Tibial nerve (tissue), 4 donors: ENCODE measurements around the gene SLBP. TPM values are rescaled to one million over a fixed set of nuclear protein-coding genes. Genes with fewer than 3 reads are reported as not detected.

Experiments
- DNase-seq, 2 donors: peaks; one replicate each; pipeline ENCODE4 v3.0.0-alpha.2; 2019; ENCODE audit warnings: low spot score in 2 of 2
- H3K27ac ChIP-seq, 4 donors: fragments of 200-600 bp; sonication (generic) in 3 of 4; one replicate each; pipeline ENCODE4 v1.5.1; 2017 to 2019; ENCODE audit warnings: mild to moderate bottlenecking in 1 of 4
- H3K27me3 ChIP-seq, 2 donors: fragments of 200-600 bp; sonication (generic) in 1 of 2; one replicate each; pipeline versions ENCODE4 v1.5.1 to v1.6.0; 2017 to 2019
- H3K36me3 ChIP-seq, 3 donors: fragments of 200-600 bp; sonication (generic); one replicate each; pipeline ENCODE4 v1.5.1; 2018 to 2019
- H3K4me1 ChIP-seq, 4 donors: fragments of 200-600 bp; sonication (generic) in 3 of 4; one replicate each; pipeline ENCODE4 v1.5.1; 2017 to 2019
- H3K4me3 ChIP-seq, 4 donors: fragments of 200-600 bp; sonication (generic) in 3 of 4; one replicate each; pipeline ENCODE4 v1.5.1; 2017 to 2019; ENCODE audit warnings: mild to moderate bottlenecking in 1 of 4, moderate library complexity in 1 of 4
- H3K9me3 ChIP-seq, 4 donors: fragments of 200-600 bp; sonication (generic) in 3 of 4; one replicate each; pipeline ENCODE4 v1.5.1; 2017 to 2019
- CTCF ChIP-seq, 5 experiments: fragments of 200-600 bp in 3 of 5; fragments of 450-650 bp in 2 of 5; sonication (generic) in 3 of 5; IDR thresholded peaks; one replicate each; pipeline ENCODE4 v1.5.1; 2016 to 2019; ENCODE audit warnings: antibody characterized with exemption in 5 of 5, mild to moderate bottlenecking in 3 of 5, moderate library complexity in 2 of 5
- EP300 ChIP-seq, 2 donors: sonication (generic); formaldehyde crosslinking; IDR thresholded peaks; one replicate each; pipeline ENCODE4 v1.6.1; 2017; ENCODE audit warnings: antibody characterized with exemption in 2 of 2, mild to moderate bottlenecking in 1 of 2
- POLR2A ChIP-seq, 2 donors: fragments of 450-650 bp; IDR thresholded peaks; one replicate each; pipeline ENCODE4 v1.6.1; 2017; ENCODE audit warnings: antibody characterized with exemption in 2 of 2, mild to moderate bottlenecking in 2 of 2, moderate library complexity in 2 of 2
- WGBS, 2 donors: methylation state at CpG; one replicate each; pipeline ENCODE4 v1.1.5; 2018; 5-methylcytosine and 5-hydroxymethylcytosine counted together
- total RNA-seq, 4 donors: library from RNA; depleted of rRNA; stranded (reverse); fragments of >200 nt; gene quantifications; one replicate each; pipeline ENCODE4 v1.1.0, GENCODE V29; 2016

SLBP gene
- total RNA-seq, 4 donors from 2014 or later: 41.7 to 55.9 (median 53.5) TPM

GRCh38 chr4:1730532-1731135, 18.5 kb upstream of the SLBP start:
- TF ChIP-seq POLR2A (IDR thresholded peaks at IDR 0.05) (no peak), EP300 (IDR thresholded peaks at IDR 0.05) (no peak), CTCF (IDR thresholded peaks at IDR 0.05) (no peak)
- H3K27me3 ChIP-seq: no peaks in the 10 kb centered on the region
- no peaks in the 10 kb centered on the region for H3K9me3 ChIP-seq

GRCh38 chr4:1728061-1728980, 16.2 kb upstream of the SLBP start:
- H3K4me1 ChIP-seq: peaks cover 0 to 31% (median 7%) of the 10 kb centered on the region in 4 donors
- TF ChIP-seq EP300 (IDR thresholded peaks at IDR 0.05): no peak
- no peak for TF ChIP-seq CTCF (IDR thresholded peaks at IDR 0.05)
- TF ChIP-seq POLR2A (IDR thresholded peaks at IDR 0.05): no peak
- H3K4me3 ChIP-seq: peak overlapping the region in 1 of 4 donors; percentile 3
- H3K27ac ChIP-seq: peak overlapping the region in 2 of 4 donors; percentile 30 to 44
- no peaks in the 10 kb centered on the region for H3K27me3 ChIP-seq
- H3K36me3 ChIP-seq: peaks cover 0 to 44% (median 0%) of the 10 kb centered on the region in 3 donors
- H3K9me3 ChIP-seq: no peaks in the 10 kb centered on the region
- DNase-seq: no peak
- 90 to 94% methylated on average over 27 to 31 of the region's 31 CpGs for WGBS, 2 donors

More at GRCh38 chr4:1730532-1731135, 18.5 kb upstream of the SLBP start:
- Histone ChIP-seq H3K27ac (no peak overlapping the region), H3K36me3 (peaks cover 0 to 42% (median 0%) of the 10 kb centered on the region in 3 donors), H3K4me1 (peaks cover 0 to 31% (median 7%) of the 10 kb centered on the region in 4 donors), H3K4me3 (no peak overlapping the region)
- DNase-seq: no peak
- 89 to 97% methylated on average over 10 to 16 of the region's 16 CpGs for WGBS, 2 donors

GRCh38 chr4:1727117-1728031, 15.3 kb upstream of the SLBP start:
- 67 to 72% methylated on average over 17 to 18 of the region's 18 CpGs for WGBS, 2 donors
- H3K9me3 ChIP-seq: no peaks in the 10 kb centered on the region
- DNase-seq: peak; percentile 27 to 49
- TF ChIP-seq EP300 (IDR thresholded peaks at IDR 0.05) (no peak), POLR2A (IDR thresholded peaks at IDR 0.05) (no peak), CTCF (IDR thresholded peaks at IDR 0.05) (no peak)
- peaks cover 0 to 32% (median 7%) of the 10 kb centered on the region in 4 donors for H3K4me1 ChIP-seq
- peak overlapping the region in 2 of 4 donors; percentile 34 to 46 for H3K27ac ChIP-seq
- H3K4me3 ChIP-seq: peak overlapping the region in 1 of 4 donors; percentile 3
- no peaks in the 10 kb centered on the region for H3K27me3 ChIP-seq
- H3K36me3 ChIP-seq: peaks cover 0 to 44% (median 0%) of the 10 kb centered on the region in 3 donors

DNA sequence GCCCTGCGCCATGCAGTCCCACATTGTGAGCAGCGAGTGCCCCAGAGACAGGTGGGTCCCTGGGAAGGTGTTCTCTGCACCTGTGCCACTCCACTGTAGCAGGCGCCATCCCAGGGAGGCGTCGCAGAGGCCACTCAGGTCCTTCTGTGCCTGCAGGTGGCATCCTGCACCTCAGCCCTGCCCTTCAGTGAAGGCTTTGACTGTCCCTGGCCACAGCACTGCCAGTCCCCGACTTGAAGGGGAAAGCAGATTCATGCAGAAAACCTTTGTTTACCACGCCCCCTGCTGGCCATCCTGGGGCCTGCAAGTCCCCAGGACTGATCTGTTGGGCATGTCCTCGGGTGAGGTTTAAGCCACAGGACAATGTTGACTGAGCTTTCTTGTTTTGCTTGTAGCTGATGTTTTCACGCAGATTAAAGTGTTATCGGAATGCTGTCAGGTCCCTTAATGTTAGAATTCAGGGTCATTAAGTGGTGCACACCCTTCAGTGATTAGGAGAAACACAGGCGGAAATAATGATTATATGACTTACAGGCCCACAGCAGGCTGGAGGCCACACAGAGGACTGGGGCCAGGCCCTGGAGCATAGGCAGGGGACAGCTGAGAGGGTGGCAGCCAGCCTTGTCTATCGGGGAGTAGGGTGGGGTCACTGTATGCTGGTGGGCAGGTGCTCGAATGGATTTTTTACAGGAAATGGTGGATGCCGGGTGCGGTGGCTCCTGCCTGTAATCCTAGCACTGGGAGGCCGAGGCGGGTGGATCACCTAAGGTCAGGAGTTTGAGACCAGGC, 14.2 kb upstream of the SLBP start:
- DNase-seq: peak; percentile 87 to 94
- no peak overlapping the region for H3K4me3 ChIP-seq
- H3K27me3 ChIP-seq: no peaks in the 10 kb centered on the region
- no peaks in the 10 kb centered on the region for H3K9me3 ChIP-seq
- no peak for TF ChIP-seq POLR2A (IDR thresholded peaks at IDR 0.05)
- peak; percentile 89 to 96 (median 95) for TF ChIP-seq CTCF (IDR thresholded peaks at IDR 0.05)
- peaks cover 0 to 42% (median 16%) of the 10 kb centered on the region in 4 donors for H3K4me1 ChIP-seq
- H3K36me3 ChIP-seq: peaks cover 0 to 37% (median 0%) of the 10 kb centered on the region in 3 donors
- WGBS, 2 donors: 51 to 55% methylated on average over 12 to 16 of the region's 17 CpGs
- peak overlapping the region in 2 of 4 donors; percentile 34 to 46 for H3K27ac ChIP-seq
